ENCODE results near the gene PRR9.
A peak's percentile ranks its signal among the peaks of the same experiment; 100 is the strongest.

The PRR9 gene

GRCh38 chr1:153231363-153231762 lies 14.0 kb downstream of the PRR9 start:
- no peak for DNase-seq

GRCh38 chr1:153231785-153232184 lies 14.4 kb downstream of the PRR9 start:
- no peak for DNase-seq

- no peak for DNase-seq
Measured at GRCh38 chr1:153232553-153232952, 15.2 kb downstream of the PRR9 start.

GRCh38 chr1:153233448-153233847 lies 16.1 kb downstream of the PRR9 start:
- DNase-seq, result no peak

- DNase-seq, result no peak
Measured at GRCh38 chr1:153238527-153238926, 21.1 kb downstream of the PRR9 start.

GRCh38 chr1:153242160-153242559 lies 24.8 kb downstream of the PRR9 start:
- DNase-seq, result no peak

GRCh38 chr1:153245466-153245865 lies 28.1 kb downstream of the PRR9 start:
- DNase-seq, result no peak

- DNase-seq, result no peak
Measured at GRCh38 chr1:153246018-153246417, 28.6 kb downstream of the PRR9 start.

- DNase-seq, result no peak
Measured at GRCh38 chr1:153246825-153247224, 29.4 kb downstream of the PRR9 start.

- no peak for DNase-seq
Measured at GRCh38 chr1:153248176-153248879, 30.9 kb downstream of the PRR9 start.

- DNase-seq, result no peak
Measured at GRCh38 chr1:153250166-153250565, 32.8 kb downstream of the PRR9 start.

- no peak for DNase-seq
Measured at GRCh38 chr1:153251087-153251486, 33.7 kb downstream of the PRR9 start.

- DNase-seq, result no peak
Measured at GRCh38 chr1:153251562-153251961, 34.2 kb downstream of the PRR9 start.

GRCh38 chr1:153251988-153252387 lies 34.6 kb downstream of the PRR9 start:
- DNase-seq, result no peak

- no peak for DNase-seq
Measured at GRCh38 chr1:153253076-153253475, 35.7 kb downstream of the PRR9 start.

GRCh38 chr1:153253693-153254092 lies 36.3 kb downstream of the PRR9 start:
- no peak for DNase-seq

GRCh38 chr1:153259387-153259786 lies 42.0 kb downstream of the PRR9 start, which contains the start of gene LORICRIN:
LORICRIN (plus strand) TSS chr1:153259687; CDS start chr1:153260950, 1,263 bp downstream.
- DNase-seq, result no peak

- peak; percentile 22 for DNase-seq
Measured at GRCh38 chr1:153260585-153261280, 43.3 kb downstream of the PRR9 start.

- DNase-seq, result peak; percentile 40
Measured at GRCh38 chr1:153261281-153262069, 44.1 kb downstream of the PRR9 start.

- no peak for DNase-seq
Measured at GRCh38 chr1:153262070-153262366, 44.6 kb downstream of the PRR9 start.

GRCh38 chr1:153262462-153263157 lies 45.2 kb downstream of the PRR9 start:
- DNase-seq, result no peak

- DNase-seq, result no peak
Measured at GRCh38 chr1:153265457-153265856, 48.1 kb downstream of the PRR9 start.

Measured in activated CD8-positive, alpha-beta memory T cell treated with anti-CD3 and anti-CD28 coated beads, Interleukin-2, amount 50 U/mL, for 4 hours (primary cell).